ENCODE measurements around the gene GPI. TPM values are rescaled to one million over a fixed set of nuclear protein-coding genes. Genes with fewer than 3 reads are reported as not detected.
A peak's percentile ranks its signal among the peaks of the same experiment; 100 is the strongest.

Gene GPI
- total RNA-seq, 6 donors from 2014 or later = 90.4 to 198 (median 128) TPM

DNA sequence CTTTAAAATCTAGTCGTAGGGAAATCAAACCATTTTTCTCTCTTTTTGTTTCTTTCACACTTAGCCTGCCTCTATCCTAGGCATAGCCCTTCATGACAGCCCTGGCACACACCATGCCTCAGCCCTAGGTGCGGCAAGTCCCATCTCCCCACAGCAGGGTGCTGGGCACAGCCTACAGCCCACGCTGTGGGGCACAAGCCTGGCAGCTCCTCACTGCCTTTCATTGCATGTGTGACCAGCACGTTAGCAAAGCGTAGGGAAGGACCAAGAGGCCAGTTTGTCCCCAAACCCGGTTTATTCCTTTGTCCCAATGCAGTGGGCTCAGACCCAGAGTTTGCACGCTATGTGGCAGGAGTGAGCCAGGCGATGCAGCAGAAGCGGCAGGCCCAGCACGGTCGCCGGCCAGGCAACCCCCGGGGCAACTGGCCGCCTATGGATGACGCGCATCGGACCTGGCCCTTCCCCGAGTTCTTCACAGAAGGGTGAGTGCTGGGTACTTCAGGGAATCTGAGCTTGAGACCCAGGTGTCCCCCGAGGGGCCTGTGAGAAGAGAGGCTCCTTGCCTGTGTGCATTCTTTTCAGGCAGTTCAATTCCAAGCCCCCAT, 17.3 kb upstream of the GPI start:
- Histone ChIP-seq H3K36me3 (peaks cover 7 to 89% (median 61%) of the 10 kb centered on the region in 4 donors), H3K27ac (no peak overlapping the region), H3K27me3 (no peaks in the 10 kb centered on the region), H3K4me1 (no peaks in the 10 kb centered on the region), H3K9me3 (no peaks in the 10 kb centered on the region), H3K4me3 (no peak overlapping the region)
- ATAC-seq (ENCODE audit: low FRiP score in 2 of 2) (no peak), DNase-seq (no peak)
- WGBS, 2 donors = 92 to 94% methylated on average over 7 to 18 of the region's 19 CpGs
- TF ChIP-seq, protein P1, sequence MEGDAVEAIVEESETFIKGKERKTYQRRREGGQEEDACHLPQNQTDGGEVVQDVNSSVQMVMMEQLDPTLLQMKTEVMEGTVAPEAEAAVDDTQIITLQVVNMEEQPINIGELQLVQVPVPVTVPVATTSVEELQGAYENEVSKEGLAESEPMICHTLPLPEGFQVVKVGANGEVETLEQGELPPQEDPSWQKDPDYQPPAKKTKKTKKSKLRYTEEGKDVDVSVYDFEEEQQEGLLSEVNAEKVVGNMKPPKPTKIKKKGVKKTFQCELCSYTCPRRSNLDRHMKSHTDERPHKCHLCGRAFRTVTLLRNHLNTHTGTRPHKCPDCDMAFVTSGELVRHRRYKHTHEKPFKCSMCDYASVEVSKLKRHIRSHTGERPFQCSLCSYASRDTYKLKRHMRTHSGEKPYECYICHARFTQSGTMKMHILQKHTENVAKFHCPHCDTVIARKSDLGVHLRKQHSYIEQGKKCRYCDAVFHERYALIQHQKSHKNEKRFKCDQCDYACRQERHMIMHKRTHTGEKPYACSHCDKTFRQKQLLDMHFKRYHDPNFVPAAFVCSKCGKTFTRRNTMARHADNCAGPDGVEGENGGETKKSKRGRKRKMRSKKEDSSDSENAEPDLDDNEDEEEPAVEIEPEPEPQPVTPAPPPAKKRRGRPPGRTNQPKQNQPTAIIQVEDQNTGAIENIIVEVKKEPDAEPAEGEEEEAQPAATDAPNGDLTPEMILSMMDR (IDR thresholded peaks at IDR 0.05) = no peak
- TF ChIP-seq EP300 (IDR thresholded peaks at IDR 0.05) (no peak), POLR2AphosphoS5 (IDR thresholded peaks at IDR 0.05) (no peak), POLR2A (IDR thresholded peaks at IDR 0.05) (no peak)

DNA sequence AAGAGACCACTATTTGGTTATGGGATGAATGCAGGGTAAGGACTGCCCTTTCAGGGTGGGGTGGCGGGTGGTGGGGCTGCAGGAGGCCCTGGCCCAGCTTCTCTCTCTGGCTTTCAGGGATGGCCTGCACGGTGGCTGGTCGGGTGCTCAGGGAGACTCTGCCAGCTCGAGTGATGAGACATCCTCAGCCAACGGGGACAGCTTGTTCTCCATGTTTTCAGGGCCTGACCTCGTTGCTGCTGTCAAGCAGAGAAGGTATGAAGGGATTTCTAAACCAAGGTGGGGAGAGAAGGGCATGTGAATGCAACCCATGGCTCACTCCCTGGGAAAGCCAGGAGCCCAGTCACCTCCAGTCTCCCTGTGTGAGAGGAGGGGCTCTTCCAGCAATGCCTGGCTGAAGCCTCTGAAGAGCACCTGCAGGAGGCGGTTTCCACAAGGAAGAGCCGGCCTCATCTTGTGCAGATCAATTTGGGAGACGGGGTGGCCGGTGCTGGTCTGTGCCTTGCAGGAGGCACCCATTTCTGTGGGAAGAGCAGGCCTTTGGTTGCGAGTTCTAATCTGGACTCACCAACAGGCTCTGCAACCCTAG, 16.0 kb upstream of the GPI start:
- WGBS, 2 donors = 95 to 96% methylated on average over 10 to 11 of the region's 11 CpGs
- Histone ChIP-seq H3K4me1 (no peaks in the 10 kb centered on the region), H3K27me3 (no peaks in the 10 kb centered on the region), H3K4me3 (no peak overlapping the region), H3K9me3 (no peaks in the 10 kb centered on the region), H3K36me3 (peaks cover 7 to 88% (median 60%) of the 10 kb centered on the region in 4 donors), H3K27ac (no peak overlapping the region)
- ATAC-seq (ENCODE audit: low FRiP score in 2 of 2) (no peak), DNase-seq (no peak)
- TF ChIP-seq POLR2A (IDR thresholded peaks at IDR 0.05) (no peak), EP300 (IDR thresholded peaks at IDR 0.05) (no peak), POLR2AphosphoS5 (IDR thresholded peaks at IDR 0.05) (no peak)
- TF ChIP-seq, protein P1 (IDR thresholded peaks at IDR 0.05) = no peak

DNA sequence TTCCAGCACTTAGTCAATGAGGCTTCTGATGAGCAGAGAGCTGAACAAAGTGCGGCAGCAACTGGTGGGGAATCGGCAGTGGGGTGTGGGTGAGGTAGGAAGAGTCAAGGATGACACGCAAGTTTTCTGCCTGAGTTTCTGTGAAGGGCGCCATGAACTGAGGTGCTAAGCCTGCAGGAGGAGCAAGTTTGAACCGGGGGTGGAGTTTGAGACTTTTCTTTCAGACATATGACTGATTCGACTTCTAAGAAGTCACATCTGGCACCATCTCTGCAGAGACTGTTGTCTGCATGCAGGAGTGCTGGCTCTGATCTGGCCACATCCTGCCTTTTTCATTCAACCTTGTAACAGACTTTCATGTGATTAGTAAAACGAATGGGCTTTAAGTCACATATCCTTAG, 14.8 kb upstream of the GPI start:
- peak overlapping the region in 1 of 4 donors; percentile 14 for H3K27ac ChIP-seq
- H3K4me1 ChIP-seq = no peaks in the 10 kb centered on the region
- H3K27me3 ChIP-seq = no peaks in the 10 kb centered on the region
- H3K36me3 ChIP-seq = peaks cover 7 to 87% (median 64%) of the 10 kb centered on the region in 4 donors
- WGBS, 2 donors = 71 to 92% methylated on average over 7 of the region's 7 CpGs
- H3K4me3 ChIP-seq = no peak overlapping the region
- H3K9me3 ChIP-seq = no peaks in the 10 kb centered on the region
- TF ChIP-seq POLR2A (IDR thresholded peaks at IDR 0.05) (no peak), POLR2AphosphoS5 (IDR thresholded peaks at IDR 0.05) (no peak), EP300 (IDR thresholded peaks at IDR 0.05) (no peak)
- TF ChIP-seq, protein P1 (IDR thresholded peaks at IDR 0.05) = no peak
- ATAC-seq (ENCODE audit: low FRiP score in 2 of 2) = no peak
- no peak for DNase-seq

GRCh38 chr19:34351382-34351826, 13.6 kb upstream of the GPI start:
- H3K4me3 ChIP-seq = no peak overlapping the region
- DNase-seq (no peak), ATAC-seq (ENCODE audit: low FRiP score in 2 of 2) (no peak)
- H3K4me1 ChIP-seq = no peaks in the 10 kb centered on the region
- no peaks in the 10 kb centered on the region for H3K27me3 ChIP-seq
- no peak overlapping the region for H3K27ac ChIP-seq
- no peak for TF ChIP-seq EP300 (IDR thresholded peaks at IDR 0.05)
- no peak for TF ChIP-seq POLR2AphosphoS5 (IDR thresholded peaks at IDR 0.05)
- TF ChIP-seq, protein P1 (IDR thresholded peaks at IDR 0.05) = no peak
- TF ChIP-seq POLR2A (IDR thresholded peaks at IDR 0.05) = no peak
- H3K36me3 ChIP-seq = peaks cover 7 to 89% (median 64%) of the 10 kb centered on the region in 4 donors
- WGBS, 2 donors = 77 to 88% methylated on average over 3 to 4 of the region's 4 CpGs
- H3K9me3 ChIP-seq = no peaks in the 10 kb centered on the region

Measured in upper lobe of left lung (tissue), 6 donors.